ENCODE measurements around the gene NFIA.

GRCh38 chr1:61453111-61453961 lies 371.0 kb downstream of the NFIA start:
- TF ChIP-seq CTCF (IDR thresholded peaks at IDR 0.05) (peak in 5 of 7 experiments; percentile 56 to 72 (median 61)), EP300 (IDR thresholded peaks at IDR 0.05) (no peak)
